Duodenal mucosa (tissue), 2 donors: ENCODE data around the gene SEC22C.
A peak's percentile ranks its signal among the peaks of the same experiment; 100 is the strongest.

Source experiments
- H3K27ac ChIP-seq: one replicate; pipeline ENCODE4 v1.7.0; 2013; ENCODE audit warnings: low read depth, low read length
- H3K27me3 ChIP-seq, 2 donors: one replicate each; pipeline ENCODE4 v1.7.0; 2013; ENCODE audit warnings: low read length in 2 of 2, control low read depth in 1 of 2; ENCODE audit not compliant: insufficient read depth in 2 of 2, control insufficient read depth in 1 of 2
- H3K36me3 ChIP-seq, 2 donors: one replicate each; pipeline ENCODE4 v1.7.0; 2013; ENCODE audit warnings: low read length in 2 of 2, control low read depth in 1 of 2; ENCODE audit not compliant: insufficient read depth in 2 of 2, control insufficient read depth in 1 of 2
- H3K4me1 ChIP-seq, 2 donors: one replicate each; pipeline ENCODE4 v1.7.0; 2013; ENCODE audit warnings: low read length in 2 of 2, control low read depth in 1 of 2; ENCODE audit not compliant: insufficient read depth in 2 of 2, control insufficient read depth in 1 of 2
- H3K4me3 ChIP-seq, 2 donors: one replicate each; pipeline ENCODE4 v1.7.0; 2013; ENCODE audit warnings: low read length in 2 of 2, low read depth in 1 of 2
- H3K9ac ChIP-seq, 2 donors: one replicate each; pipeline ENCODE4 v1.7.0; 2013; ENCODE audit warnings: low read length in 2 of 2, low read depth in 1 of 2
- H3K9me3 ChIP-seq, 2 donors: one replicate each; pipeline ENCODE4 v1.7.0; 2013; ENCODE audit warnings: low read length in 2 of 2, control low read depth in 1 of 2; ENCODE audit not compliant: control insufficient read depth in 1 of 2

Gene SEC22C

DNA sequence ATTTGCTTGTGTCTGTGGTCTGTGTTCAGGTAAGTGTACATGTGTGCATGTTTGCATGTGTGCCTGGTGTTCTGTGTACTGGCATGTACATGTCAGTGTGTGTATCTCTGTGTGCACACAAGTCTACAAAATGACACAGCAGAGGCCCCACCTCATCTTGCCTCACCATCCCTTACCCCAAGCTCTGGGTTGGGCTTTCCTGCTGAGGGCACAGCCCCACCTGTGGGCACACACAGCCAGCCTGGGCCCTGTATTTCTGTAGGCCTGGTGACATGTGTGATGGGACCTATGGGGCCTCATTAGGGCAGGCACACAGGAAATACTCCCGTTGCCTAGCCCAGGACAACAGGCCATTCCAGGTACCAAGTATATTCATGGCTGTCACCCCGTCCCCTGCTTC, 65.8 kb downstream of the SEC22C start:
- peak overlapping the region; percentile 77 for H3K27ac ChIP-seq
- H3K4me1 ChIP-seq, result peaks cover 64 to 70% of the 10 kb centered on the region in 2 donors
- H3K36me3 ChIP-seq, result peaks cover 0 to 23% of the 10 kb centered on the region in 2 donors
- no peak overlapping the region for H3K4me3 ChIP-seq
- H3K9me3 ChIP-seq, result no peaks in the 10 kb centered on the region
- H3K27me3 ChIP-seq, result no peaks in the 10 kb centered on the region
- H3K9ac ChIP-seq, result peak overlapping the region; percentile 7 to 57

DNA sequence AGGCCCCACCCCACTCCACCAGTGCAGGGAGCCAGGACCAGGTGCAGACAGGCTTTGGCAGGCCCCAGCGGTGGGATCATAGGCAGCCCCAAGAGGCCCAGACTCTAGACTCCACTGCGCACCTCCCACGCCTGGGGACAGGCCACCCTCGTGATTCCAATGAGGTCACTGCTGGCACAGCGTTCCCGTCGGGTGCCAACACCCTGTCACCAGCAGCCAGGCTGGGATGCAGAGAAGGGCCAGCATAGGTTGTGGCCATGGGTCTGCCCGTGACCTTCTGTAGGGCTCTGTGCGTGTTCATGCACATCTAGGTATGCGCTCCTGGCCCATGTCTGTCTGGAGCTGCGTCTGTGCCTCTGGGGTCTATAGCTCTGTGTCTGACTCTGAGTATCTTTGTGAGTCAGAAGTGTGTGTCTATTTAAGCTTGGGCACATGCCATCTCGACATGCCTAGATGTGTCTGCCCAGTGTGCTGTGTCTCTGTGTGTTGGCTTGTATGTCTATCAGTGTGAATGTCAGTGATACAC, 66.3 kb downstream of the SEC22C start:
- H3K4me3 ChIP-seq, result no peak overlapping the region
- H3K9ac ChIP-seq, result peak overlapping the region; percentile 7 to 57
- no peaks in the 10 kb centered on the region for H3K27me3 ChIP-seq
- H3K27ac ChIP-seq, result peak overlapping the region; percentile 77
- H3K36me3 ChIP-seq, result peaks cover 0 to 18% of the 10 kb centered on the region in 2 donors
- peaks cover 69 to 75% of the 10 kb centered on the region in 2 donors for H3K4me1 ChIP-seq
- no peaks in the 10 kb centered on the region for H3K9me3 ChIP-seq

DNA sequence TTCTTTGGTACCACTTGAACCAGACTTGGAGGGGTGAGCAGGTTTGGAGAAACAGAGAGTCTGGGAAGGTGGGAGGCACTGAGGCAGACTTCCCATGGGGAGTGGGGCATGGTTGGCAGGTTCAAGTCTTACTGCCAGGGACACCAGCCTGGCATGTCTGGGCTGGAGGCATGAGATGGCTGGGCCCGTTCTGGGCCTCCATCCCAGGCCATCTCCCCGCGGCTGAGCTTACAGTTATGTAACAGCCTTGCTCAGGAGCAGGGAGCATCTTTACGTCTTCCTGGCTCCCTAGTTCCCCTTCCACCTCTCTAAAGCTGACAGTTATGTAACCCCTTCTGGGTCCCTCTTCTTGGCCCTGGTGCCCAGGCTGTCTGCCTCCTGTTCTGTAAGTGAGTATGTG, 66.9 kb downstream of the SEC22C start:
- Histone ChIP-seq H3K9me3 (no peaks in the 10 kb centered on the region), H3K27me3 (no peaks in the 10 kb centered on the region), H3K27ac (peak overlapping the region; percentile 35), H3K4me3 (no peak overlapping the region), H3K36me3 (peaks cover 0 to 13% of the 10 kb centered on the region in 2 donors), H3K4me1 (peaks cover 75 to 81% of the 10 kb centered on the region in 2 donors), H3K9ac (no peak overlapping the region)

DNA sequence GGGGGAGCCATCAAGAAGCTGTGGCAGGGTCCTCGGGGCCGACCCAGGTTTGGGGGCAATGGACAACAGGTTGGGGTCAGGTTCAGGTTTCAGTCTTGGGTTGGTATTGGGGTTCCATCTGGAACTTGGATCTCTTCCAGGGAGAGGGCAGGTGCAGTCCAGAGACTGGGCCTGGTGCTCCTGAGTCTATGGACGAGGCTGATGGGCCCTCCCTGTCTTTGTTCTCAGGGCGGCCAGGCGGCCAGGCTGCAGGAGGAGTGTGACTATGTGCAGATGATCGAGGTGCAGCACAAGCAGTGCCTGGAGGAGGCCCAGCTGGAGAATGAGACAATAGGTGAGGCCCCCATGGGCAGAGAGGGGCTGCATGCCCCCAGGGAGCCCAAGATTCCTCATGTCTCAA, 68.2 kb downstream of the SEC22C start:
- Histone ChIP-seq H3K4me1 (peaks cover 76 to 84% of the 10 kb centered on the region in 2 donors), H3K4me3 (no peak overlapping the region), H3K9ac (no peak overlapping the region), H3K36me3 (peaks cover 0 to 13% of the 10 kb centered on the region in 2 donors), H3K27ac (no peak overlapping the region), H3K9me3 (no peaks in the 10 kb centered on the region), H3K27me3 (no peaks in the 10 kb centered on the region)

DNA sequence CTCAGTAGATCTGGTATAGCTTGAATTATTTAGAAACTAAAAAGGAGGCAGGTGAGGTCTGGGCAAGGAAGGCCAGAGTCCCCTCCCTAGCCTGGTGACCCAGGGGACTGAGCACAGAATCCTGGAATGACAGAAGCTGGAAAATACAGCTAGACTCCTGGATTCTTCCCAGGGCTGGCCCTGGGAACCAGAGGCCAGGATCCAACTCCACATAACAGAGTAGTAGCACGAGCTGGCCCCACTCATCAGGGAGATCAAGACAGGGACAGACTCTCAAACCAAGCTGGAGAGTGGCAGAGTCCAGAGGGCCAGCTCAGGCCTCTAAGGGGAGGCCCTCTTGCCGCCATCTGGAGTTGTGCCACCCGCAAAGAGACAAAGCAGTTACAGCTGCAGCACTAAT, 68.6 kb downstream of the SEC22C start:
- Histone ChIP-seq H3K27ac (no peak overlapping the region), H3K4me3 (no peak overlapping the region), H3K9ac (no peak overlapping the region), H3K4me1 (peaks cover 80 to 87% of the 10 kb centered on the region in 2 donors), H3K9me3 (no peaks in the 10 kb centered on the region), H3K27me3 (no peaks in the 10 kb centered on the region), H3K36me3 (peaks cover 0 to 13% of the 10 kb centered on the region in 2 donors)

DNA sequence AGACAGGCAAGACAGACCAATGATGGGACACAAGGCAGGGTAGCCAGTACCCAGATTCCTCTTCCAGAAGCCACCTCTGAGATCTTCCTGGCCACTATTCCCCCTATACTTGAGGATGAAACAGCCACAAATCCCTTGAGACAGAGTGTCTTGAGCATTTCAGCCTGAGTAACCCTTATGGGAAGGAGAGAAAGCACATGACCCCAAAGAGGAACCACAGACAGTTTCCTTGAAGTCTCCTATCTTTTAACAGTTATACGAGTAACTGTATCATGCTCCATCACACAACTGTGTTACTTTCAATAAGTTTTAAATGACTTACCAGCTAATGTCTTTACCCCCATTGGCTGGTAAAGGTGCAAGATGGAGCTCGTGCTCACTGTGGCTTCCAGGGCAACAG, 70.0 kb downstream of the SEC22C start:
- peaks cover 0 to 13% of the 10 kb centered on the region in 2 donors for H3K36me3 ChIP-seq
- H3K9ac ChIP-seq, result no peak overlapping the region
- no peak overlapping the region for H3K4me3 ChIP-seq
- H3K4me1 ChIP-seq, result peaks cover 86 to 87% of the 10 kb centered on the region in 2 donors
- no peaks in the 10 kb centered on the region for H3K9me3 ChIP-seq
- no peaks in the 10 kb centered on the region for H3K27me3 ChIP-seq
- no peak overlapping the region for H3K27ac ChIP-seq

DNA sequence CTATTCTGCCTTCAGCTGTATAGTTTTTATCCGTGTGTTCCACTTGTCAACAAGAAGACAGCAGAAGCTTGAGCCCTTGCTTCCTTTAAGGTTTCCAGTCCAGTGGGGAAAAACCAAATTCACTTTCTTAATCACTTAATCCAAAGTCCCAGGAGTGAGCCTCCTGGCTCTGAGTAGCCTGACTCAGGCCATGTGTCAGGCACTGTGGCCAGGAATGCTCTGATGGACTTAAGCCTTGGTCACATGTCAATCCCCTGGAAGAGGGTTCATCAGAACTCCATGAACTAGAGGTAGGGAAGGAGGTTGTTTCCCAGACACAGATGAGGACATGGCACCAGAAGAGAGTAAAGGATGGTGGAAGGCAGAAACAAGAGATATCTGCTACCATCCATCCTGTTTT, 70.6 kb downstream of the SEC22C start:
- Histone ChIP-seq H3K4me1 (peaks cover 84% of the 10 kb centered on the region in 2 donors), H3K4me3 (no peak overlapping the region), H3K9ac (no peak overlapping the region), H3K27me3 (no peaks in the 10 kb centered on the region), H3K27ac (no peak overlapping the region), H3K36me3 (peaks cover 0 to 13% of the 10 kb centered on the region in 2 donors), H3K9me3 (no peaks in the 10 kb centered on the region)

DNA sequence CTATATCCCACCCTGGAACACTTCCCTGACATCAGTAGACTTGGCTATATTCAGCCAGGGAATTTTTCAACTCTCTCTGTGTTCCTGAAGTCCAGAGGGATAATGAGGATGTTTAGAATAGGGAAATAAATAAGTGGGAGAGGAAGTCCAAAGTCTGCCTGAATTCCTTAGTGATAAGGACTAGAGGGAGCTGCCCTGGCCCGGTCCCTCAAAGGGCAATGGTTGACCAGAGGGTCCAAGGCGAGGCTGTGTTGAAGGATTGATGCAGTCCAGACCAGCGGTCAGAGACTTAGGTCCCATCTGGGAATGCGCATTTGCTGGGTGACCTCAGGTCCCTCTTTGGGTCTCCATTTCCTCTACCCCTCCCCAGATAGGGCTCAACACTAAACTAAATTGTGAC, 71.4 kb downstream of the SEC22C start:
- Histone ChIP-seq H3K9ac (peak overlapping the region in 1 of 2 donors; percentile 16), H3K27me3 (no peaks in the 10 kb centered on the region), H3K4me3 (peak overlapping the region; percentile 8 to 23), H3K27ac (no peak overlapping the region), H3K9me3 (no peaks in the 10 kb centered on the region), H3K4me1 (peaks cover 84% of the 10 kb centered on the region in 2 donors), H3K36me3 (peaks cover 0 to 13% of the 10 kb centered on the region in 2 donors)

DNA sequence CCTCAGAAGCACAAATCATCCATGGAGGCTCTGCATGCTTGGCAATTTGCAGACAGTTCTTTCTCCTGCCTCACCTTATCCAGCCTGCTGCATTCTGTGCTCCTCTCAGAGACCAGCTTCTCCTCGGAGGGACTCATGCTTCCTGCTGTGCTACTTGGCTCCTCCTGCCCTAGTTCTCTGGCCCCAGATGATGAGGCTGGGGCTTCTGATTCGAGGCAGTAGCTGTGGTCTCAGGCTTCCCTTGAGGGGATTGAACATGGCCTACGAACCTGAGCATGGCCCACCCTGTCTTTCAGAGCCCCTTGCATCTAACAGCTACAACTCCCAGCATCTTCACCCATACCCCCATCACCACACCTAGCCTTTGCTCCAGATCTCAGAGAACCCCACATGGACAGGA, 72.7 kb downstream of the SEC22C start:
- H3K9ac ChIP-seq, result no peak overlapping the region
- H3K4me1 ChIP-seq, result peaks cover 75 to 81% of the 10 kb centered on the region in 2 donors
- H3K36me3 ChIP-seq, result peaks cover 0 to 6% of the 10 kb centered on the region in 2 donors
- no peaks in the 10 kb centered on the region for H3K9me3 ChIP-seq
- no peak overlapping the region for H3K27ac ChIP-seq
- H3K27me3 ChIP-seq, result no peaks in the 10 kb centered on the region
- no peak overlapping the region for H3K4me3 ChIP-seq

DNA sequence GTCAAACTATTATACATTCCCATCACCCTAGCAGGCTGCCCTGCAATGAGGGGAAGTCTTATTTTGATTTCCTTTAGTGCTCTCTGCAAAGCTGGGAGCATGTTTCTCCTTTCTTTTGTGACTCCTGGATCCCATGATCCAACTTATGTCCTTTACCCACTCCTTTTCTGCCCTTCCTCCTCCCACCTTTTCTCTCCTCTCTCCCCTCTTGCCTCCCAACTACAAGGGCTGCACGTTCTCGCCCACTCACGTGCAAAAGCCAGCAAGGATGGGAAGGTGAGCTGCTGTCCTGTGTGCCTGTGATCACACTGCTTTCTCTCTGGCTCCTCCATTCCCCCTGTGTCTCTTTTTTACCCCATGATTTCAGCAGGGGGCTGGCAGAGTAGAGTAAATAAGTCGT, 73.2 kb downstream of the SEC22C start:
- no peak overlapping the region for H3K4me3 ChIP-seq
- H3K36me3 ChIP-seq, result peaks cover 0 to 4% of the 10 kb centered on the region in 2 donors
- H3K27me3 ChIP-seq, result no peaks in the 10 kb centered on the region
- peaks cover 79 to 82% of the 10 kb centered on the region in 2 donors for H3K4me1 ChIP-seq
- H3K9ac ChIP-seq, result no peak overlapping the region
- no peaks in the 10 kb centered on the region for H3K9me3 ChIP-seq
- H3K27ac ChIP-seq, result no peak overlapping the region
